IPS-20b (cell line): Measurements from ENCODE around the gene WDFY4.

Experiments
- H3K27ac ChIP-seq: one replicate; pipeline ENCODE4 v1.5.1; 2013; ENCODE audit warnings: low read length
- H3K27me3 ChIP-seq: 2 replicates; pipeline ENCODE4 v1.6.1; 2013; ENCODE audit warnings: mild to moderate bottlenecking, low read length, inconsistent platforms; ENCODE audit not compliant: insufficient read depth
- H3K36me3 ChIP-seq: 2 replicates; pipeline ENCODE4 v1.6.1; 2013; ENCODE audit warnings: low read depth, mild to moderate bottlenecking, inconsistent platforms, low read length, moderate library complexity; ENCODE audit not compliant: insufficient read depth
- H3K4me1 ChIP-seq: 2 replicates; pipeline ENCODE4 v1.6.1; 2013; ENCODE audit warnings: mild to moderate bottlenecking, control low read depth, inconsistent platforms, low read length, moderate library complexity; ENCODE audit not compliant: insufficient read depth
- H3K4me3 ChIP-seq: 2 replicates; pipeline ENCODE4 v1.5.1; 2013; ENCODE audit warnings: mild to moderate bottlenecking, low read length, inconsistent platforms
- H3K9ac ChIP-seq: 2 replicates; pipeline ENCODE4 v1.6.1; 2013; ENCODE audit warnings: low read depth, mild to moderate bottlenecking, inconsistent platforms, low read length, moderate library complexity
- H3K9me3 ChIP-seq: 2 replicates; pipeline ENCODE4 v1.6.1; 2013; ENCODE audit warnings: mild to moderate bottlenecking, low read depth, low read length, inconsistent platforms; ENCODE audit not compliant: insufficient read depth

The WDFY4 gene

GRCh38 chr10:48896756-48897440, 212.2 kb downstream of the WDFY4 start:
- H3K9me3 ChIP-seq: no peaks in the 10 kb centered on the region
- no peaks in the 10 kb centered on the region for H3K27me3 ChIP-seq
- no peak overlapping the region for H3K27ac ChIP-seq
- H3K9ac ChIP-seq: no peak overlapping the region
- H3K4me1 ChIP-seq: no peaks in the 10 kb centered on the region
- no peaks in the 10 kb centered on the region for H3K36me3 ChIP-seq
- no peak overlapping the region for H3K4me3 ChIP-seq

- no peaks in the 10 kb centered on the region for H3K4me1 ChIP-seq
- no peaks in the 10 kb centered on the region for H3K36me3 ChIP-seq
- H3K9ac ChIP-seq: no peak overlapping the region
- H3K9me3 ChIP-seq: no peaks in the 10 kb centered on the region
- no peak overlapping the region for H3K4me3 ChIP-seq
- H3K27ac ChIP-seq: no peak overlapping the region
- H3K27me3 ChIP-seq: no peaks in the 10 kb centered on the region
Measured at GRCh38 chr10:48897441-48897790, 212.7 kb downstream of the WDFY4 start.

- H3K9ac ChIP-seq: no peak overlapping the region
- no peak overlapping the region for H3K27ac ChIP-seq
- no peaks in the 10 kb centered on the region for H3K27me3 ChIP-seq
- H3K36me3 ChIP-seq: no peaks in the 10 kb centered on the region
- no peaks in the 10 kb centered on the region for H3K4me1 ChIP-seq
- no peak overlapping the region for H3K4me3 ChIP-seq
- no peaks in the 10 kb centered on the region for H3K9me3 ChIP-seq
Measured at GRCh38 chr10:48898426-48898825, 213.8 kb downstream of the WDFY4 start.

- H3K27me3 ChIP-seq: no peaks in the 10 kb centered on the region
- H3K36me3 ChIP-seq: no peaks in the 10 kb centered on the region
- H3K9ac ChIP-seq: no peak overlapping the region
- H3K27ac ChIP-seq: no peak overlapping the region
- no peaks in the 10 kb centered on the region for H3K9me3 ChIP-seq
- H3K4me1 ChIP-seq: no peaks in the 10 kb centered on the region
- H3K4me3 ChIP-seq: no peak overlapping the region
Measured at GRCh38 chr10:48899781-48900180, 215.1 kb downstream of the WDFY4 start.

DNA sequence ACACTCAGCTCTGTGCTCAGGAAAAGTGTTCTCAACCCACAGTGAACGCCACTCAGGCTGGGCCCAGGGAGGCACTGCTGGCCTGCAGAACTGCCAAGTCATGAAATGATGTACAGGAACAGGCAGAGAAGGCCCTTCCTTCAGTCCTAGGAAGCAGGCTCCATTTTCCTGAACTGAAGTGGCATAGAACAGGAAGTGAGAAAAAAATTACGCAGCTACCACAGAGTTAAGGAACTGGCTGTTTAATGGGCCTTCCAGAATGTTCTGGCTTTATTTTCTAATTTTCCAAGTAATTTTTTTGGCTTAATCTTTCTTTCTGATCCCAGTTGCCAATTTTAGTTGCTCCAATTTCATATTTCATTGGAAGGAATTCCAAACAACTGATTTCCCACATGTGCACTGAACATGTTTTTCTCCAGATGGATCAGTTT, 215.7 kb downstream of the WDFY4 start:
- no peaks in the 10 kb centered on the region for H3K27me3 ChIP-seq
- no peak overlapping the region for H3K4me3 ChIP-seq
- H3K36me3 ChIP-seq: no peaks in the 10 kb centered on the region
- no peak overlapping the region for H3K9ac ChIP-seq
- H3K27ac ChIP-seq: no peak overlapping the region
- H3K9me3 ChIP-seq: no peaks in the 10 kb centered on the region
- H3K4me1 ChIP-seq: no peaks in the 10 kb centered on the region

GRCh38 chr10:48901319-48901718, 216.6 kb downstream of the WDFY4 start:
- Histone ChIP-seq H3K27me3 (no peaks in the 10 kb centered on the region), H3K4me3 (no peak overlapping the region), H3K9ac (no peak overlapping the region), H3K36me3 (no peaks in the 10 kb centered on the region), H3K4me1 (no peaks in the 10 kb centered on the region), H3K9me3 (no peaks in the 10 kb centered on the region), H3K27ac (no peak overlapping the region)

DNA sequence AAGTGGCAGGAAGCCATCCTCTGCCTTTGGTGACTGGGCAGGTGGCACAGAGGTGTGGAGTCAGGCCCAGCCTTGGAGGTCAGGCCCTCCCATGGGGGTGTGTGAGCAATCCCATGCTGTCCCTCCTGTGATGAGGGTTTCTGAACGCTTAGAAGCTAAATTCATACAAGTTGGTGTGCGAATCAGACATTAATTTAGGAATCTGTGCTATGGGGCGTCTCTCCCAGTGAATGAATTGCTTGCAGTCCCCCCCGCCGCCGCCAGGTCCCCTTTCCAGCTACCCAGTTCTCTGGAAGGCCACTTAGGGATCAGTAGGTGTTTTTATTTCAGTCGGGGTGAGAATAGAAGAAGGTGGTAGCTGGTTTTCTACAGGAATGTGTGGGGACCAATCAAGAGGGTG, 217.4 kb downstream of the WDFY4 start:
- Histone ChIP-seq H3K9me3 (no peaks in the 10 kb centered on the region), H3K36me3 (no peaks in the 10 kb centered on the region), H3K27ac (no peak overlapping the region), H3K27me3 (no peaks in the 10 kb centered on the region), H3K4me3 (no peak overlapping the region), H3K4me1 (no peaks in the 10 kb centered on the region), H3K9ac (no peak overlapping the region)

DNA sequence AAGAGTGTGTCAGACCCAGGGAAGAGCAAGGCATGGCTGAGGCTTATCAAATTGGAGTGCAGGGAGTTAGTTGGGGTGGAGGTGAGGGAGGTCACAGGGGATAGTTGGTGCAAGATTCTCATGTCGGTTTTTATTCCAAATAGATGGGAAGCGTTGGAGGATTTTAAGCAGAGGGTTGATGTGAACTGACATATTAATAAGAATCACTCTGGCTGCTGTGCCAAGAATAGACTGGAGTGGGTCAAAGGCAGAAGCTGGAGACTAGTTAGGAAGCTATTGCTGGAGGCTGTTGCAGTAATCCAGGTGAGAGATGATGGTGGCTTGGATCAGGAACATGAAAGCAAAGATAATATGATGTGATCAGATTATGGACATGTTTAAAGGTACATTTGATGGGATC, 218.5 kb downstream of the WDFY4 start:
- H3K9ac ChIP-seq: no peak overlapping the region
- no peaks in the 10 kb centered on the region for H3K4me1 ChIP-seq
- no peaks in the 10 kb centered on the region for H3K27me3 ChIP-seq
- H3K27ac ChIP-seq: no peak overlapping the region
- no peak overlapping the region for H3K4me3 ChIP-seq
- no peaks in the 10 kb centered on the region for H3K9me3 ChIP-seq
- H3K36me3 ChIP-seq: no peaks in the 10 kb centered on the region

DNA sequence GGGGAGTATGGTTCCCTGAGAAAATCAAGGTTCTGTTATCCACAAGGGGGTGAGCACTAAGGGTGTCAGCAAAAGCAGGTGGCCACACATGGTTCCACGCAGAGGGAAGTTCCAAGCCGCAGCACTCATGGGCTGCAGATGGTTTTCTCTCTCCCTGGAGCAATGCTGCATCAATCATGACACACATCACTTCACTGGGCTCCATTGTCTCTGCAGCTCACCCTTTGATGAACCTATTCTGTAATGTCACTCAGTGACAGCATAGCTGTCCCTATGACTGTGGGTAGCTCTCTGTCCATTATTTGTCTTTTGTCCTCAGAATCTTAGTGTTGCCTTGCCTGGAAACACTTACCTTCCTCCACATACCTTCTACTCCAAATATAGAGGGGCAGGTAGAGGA, 220.2 kb downstream of the WDFY4 start:
- Histone ChIP-seq H3K4me1 (no peaks in the 10 kb centered on the region), H3K4me3 (no peak overlapping the region)

DNA sequence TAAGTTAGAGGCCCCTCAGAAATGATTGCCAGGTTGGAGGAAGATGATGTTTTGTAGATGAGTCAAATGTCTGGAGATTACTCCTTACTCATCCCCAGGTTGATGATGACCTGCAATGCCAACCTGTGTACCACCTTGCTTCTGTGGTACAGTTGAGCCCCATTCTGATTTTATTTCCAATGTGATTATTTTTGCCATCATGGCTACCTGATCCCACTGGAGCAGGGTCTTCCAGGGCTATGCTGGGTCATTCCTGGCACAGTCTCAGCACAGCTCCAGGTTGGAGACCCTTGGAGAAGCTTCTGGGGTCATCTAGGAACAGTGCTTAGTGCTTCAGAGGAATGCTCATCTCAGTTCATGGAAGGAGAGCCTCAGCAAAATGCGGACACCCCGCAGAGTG, 220.6 kb downstream of the WDFY4 start:
- no peaks in the 10 kb centered on the region for H3K27me3 ChIP-seq
- no peaks in the 10 kb centered on the region for H3K4me1 ChIP-seq
- H3K36me3 ChIP-seq: no peaks in the 10 kb centered on the region

More for the DNA sequence above, 220.2 kb downstream of the WDFY4 start:
- H3K9ac ChIP-seq: no peak overlapping the region
- H3K27ac ChIP-seq: no peak overlapping the region
- no peaks in the 10 kb centered on the region for H3K27me3 ChIP-seq
- no peaks in the 10 kb centered on the region for H3K36me3 ChIP-seq
- H3K9me3 ChIP-seq: no peaks in the 10 kb centered on the region

DNA sequence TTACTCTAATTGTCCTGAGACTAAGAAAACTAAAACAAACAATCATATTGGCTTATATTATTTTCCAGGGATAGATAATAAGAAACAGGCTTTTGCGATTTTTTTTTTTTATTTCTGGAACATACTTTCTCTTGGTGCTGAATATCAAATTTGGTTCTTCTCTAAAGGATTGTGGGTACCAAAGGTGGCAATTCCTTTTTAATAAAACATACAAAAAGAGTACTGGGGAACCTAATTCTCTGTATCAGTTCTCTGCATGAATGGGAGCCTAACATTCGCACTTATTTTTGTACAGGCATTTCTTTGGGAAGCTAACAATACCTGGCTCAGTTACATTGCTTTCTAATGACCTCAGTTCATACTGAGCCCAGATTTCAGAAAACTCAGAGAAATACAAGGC, 222.2 kb downstream of the WDFY4 start:
- Histone ChIP-seq H3K4me3 (no peak overlapping the region), H3K4me1 (no peaks in the 10 kb centered on the region), H3K36me3 (no peaks in the 10 kb centered on the region), H3K27me3 (no peaks in the 10 kb centered on the region), H3K27ac (no peak overlapping the region), H3K9me3 (no peaks in the 10 kb centered on the region), H3K9ac (no peak overlapping the region)

More for the DNA sequence above, 220.6 kb downstream of the WDFY4 start:
- no peak overlapping the region for H3K9ac ChIP-seq
- no peak overlapping the region for H3K27ac ChIP-seq
- no peak overlapping the region for H3K4me3 ChIP-seq
- no peaks in the 10 kb centered on the region for H3K9me3 ChIP-seq

DNA sequence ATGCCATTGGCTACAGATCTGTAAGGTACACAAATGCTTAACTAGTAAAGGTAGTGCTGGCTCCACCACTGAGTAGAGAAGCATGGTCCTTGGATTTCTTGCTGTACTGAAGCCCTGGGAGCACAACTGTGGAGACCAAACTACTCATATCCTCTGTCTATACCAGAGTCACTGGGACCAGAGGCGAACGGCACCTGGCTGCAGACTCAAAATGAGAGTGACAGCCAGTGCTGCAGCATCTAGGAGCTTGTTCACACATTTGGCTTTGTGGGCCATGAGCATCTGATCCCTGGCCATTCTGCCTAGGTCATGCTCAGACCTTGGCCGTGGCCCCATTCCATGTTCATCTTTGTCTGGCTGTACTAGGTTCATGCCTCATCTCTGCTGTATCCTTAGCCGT, 223.1 kb downstream of the WDFY4 start:
- no peaks in the 10 kb centered on the region for H3K27me3 ChIP-seq
- no peak overlapping the region for H3K27ac ChIP-seq
- H3K4me3 ChIP-seq: no peak overlapping the region
- H3K9me3 ChIP-seq: no peaks in the 10 kb centered on the region
- H3K9ac ChIP-seq: no peak overlapping the region
- no peaks in the 10 kb centered on the region for H3K4me1 ChIP-seq
- H3K36me3 ChIP-seq: no peaks in the 10 kb centered on the region
